Chondrocyte (in vitro differentiated cells): ENCODE measurements around the gene RNF207. TPM values are rescaled to one million over a fixed set of nuclear protein-coding genes. Genes with fewer than 3 reads are reported as not detected.

Experiments used
- DNase-seq: peaks from one replicate; pipeline ENCODE4 v3.0.0; 2021; ENCODE audit warnings: mixed read lengths, low spot score
- H3K27ac Mint-ChIP-seq: one replicate; pipeline ENCODE4 v1.8.0; 2021; ENCODE audit warnings: mild to moderate bottlenecking, moderate library complexity, mixed read lengths; ENCODE audit not compliant: unreplicated experiment
- H3K27me3 Mint-ChIP-seq: 2 replicates; pipeline ENCODE4 v1.8.0; 2021; ENCODE audit warnings: low read depth, mixed read lengths
- H3K36me3 Mint-ChIP-seq: 2 replicates; pipeline ENCODE4 v1.8.0; 2021; ENCODE audit warnings: low read depth, mixed read lengths
- H3K4me1 Mint-ChIP-seq: 2 replicates; pipeline ENCODE4 v1.8.0; 2021; ENCODE audit warnings: low read depth, mild to moderate bottlenecking, mixed read lengths
- H3K4me3 Mint-ChIP-seq: one replicate; pipeline ENCODE4 v1.8.0; 2021; ENCODE audit warnings: mild to moderate bottlenecking, moderate library complexity, mixed read lengths; ENCODE audit not compliant: unreplicated experiment
- H3K9me3 Mint-ChIP-seq: 2 replicates; pipeline ENCODE4 v1.8.0; 2021; ENCODE audit warnings: low read depth, mixed read lengths
- total RNA-seq: library from RNA; stranded (reverse); gene quantifications from 3 replicates; pipeline ENCODE4 v1.2.1, GENCODE V29; 2021
- TF ChIP-seq, protein P1 (sequence below): fragments of 200-600 bp; sonication (generic); IDR thresholded peaks from 2 replicates; pipeline ENCODE4 v1.5.0; 2021; ENCODE audit warnings: antibody characterized with exemption, mild to moderate bottlenecking, moderate library complexity

RNF207 gene
- total RNA-seq, 1 donor from 2014 or later: 19.9 TPM

DNA sequence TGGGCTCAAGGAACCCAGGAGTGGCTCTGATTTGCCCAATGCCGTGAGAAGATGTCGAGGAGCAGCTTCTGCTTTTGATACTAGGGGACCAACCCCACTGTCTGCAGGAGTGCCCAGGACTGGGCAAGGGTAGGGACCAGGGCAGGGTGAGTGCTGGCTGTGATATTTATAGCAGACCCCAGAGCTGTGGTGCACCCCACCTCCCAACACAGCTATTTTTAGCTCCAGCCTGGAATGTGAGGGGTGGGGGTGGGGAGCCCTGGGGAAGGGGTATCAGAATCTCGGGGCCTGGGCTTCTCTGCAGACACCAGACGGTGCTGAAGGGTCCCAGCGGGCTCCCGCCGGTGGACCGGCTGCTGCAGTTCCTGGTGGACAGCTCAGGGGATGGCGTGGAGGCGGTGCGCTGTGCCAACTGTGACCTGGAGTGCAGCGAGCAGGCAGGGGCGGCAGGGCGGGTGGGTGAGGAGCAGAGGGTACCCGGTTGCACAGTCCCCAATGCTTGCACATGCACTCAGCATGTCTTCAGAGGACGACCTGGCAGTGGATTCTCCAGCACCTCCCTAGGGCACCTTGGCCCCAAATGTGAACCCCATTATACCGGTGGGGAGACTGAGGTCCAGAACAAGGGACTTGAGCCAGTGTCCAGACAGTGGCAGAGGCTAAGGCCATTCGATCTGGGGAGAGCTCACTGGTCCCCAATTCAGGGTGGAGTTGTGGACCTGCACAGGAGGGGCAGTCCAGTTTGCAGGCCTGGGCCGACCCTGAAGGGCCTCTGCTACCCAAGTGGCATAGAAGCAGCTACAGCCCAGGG lies 1.4 kb downstream of the RNF207 start:
- Mint-ChIP-seq H3K9me3 (no peaks in the 10 kb centered on the region), H3K4me3 (peak overlapping the region; percentile 70), H3K27ac (no peak overlapping the region), H3K36me3 (no peaks in the 10 kb centered on the region), H3K4me1 (peaks cover 26% of the 10 kb centered on the region), H3K27me3 (no peaks in the 10 kb centered on the region)
- no peak for DNase-seq
- TF ChIP-seq, protein P1, sequence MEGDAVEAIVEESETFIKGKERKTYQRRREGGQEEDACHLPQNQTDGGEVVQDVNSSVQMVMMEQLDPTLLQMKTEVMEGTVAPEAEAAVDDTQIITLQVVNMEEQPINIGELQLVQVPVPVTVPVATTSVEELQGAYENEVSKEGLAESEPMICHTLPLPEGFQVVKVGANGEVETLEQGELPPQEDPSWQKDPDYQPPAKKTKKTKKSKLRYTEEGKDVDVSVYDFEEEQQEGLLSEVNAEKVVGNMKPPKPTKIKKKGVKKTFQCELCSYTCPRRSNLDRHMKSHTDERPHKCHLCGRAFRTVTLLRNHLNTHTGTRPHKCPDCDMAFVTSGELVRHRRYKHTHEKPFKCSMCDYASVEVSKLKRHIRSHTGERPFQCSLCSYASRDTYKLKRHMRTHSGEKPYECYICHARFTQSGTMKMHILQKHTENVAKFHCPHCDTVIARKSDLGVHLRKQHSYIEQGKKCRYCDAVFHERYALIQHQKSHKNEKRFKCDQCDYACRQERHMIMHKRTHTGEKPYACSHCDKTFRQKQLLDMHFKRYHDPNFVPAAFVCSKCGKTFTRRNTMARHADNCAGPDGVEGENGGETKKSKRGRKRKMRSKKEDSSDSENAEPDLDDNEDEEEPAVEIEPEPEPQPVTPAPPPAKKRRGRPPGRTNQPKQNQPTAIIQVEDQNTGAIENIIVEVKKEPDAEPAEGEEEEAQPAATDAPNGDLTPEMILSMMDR: no peak

DNA sequence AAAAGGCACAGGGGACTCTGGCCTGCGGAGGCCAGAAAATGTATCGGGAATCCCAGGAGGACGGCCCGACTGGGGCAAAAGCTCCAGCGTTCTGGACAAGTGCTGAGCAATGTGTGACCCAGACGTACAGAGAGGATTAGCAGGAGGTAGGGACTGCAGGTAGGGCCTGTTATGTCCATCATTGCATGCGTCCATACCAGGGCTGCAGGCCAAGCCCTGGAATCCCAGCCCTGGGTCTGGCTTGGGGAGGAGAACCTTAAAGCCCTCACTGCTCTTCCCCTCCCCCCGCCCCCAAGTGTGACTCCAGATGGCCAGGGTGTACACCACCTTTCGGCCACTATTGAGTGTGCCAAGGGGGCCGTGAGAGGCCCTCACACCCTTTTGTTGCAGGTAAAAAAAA lies 2.0 kb downstream of the RNF207 start:
- DNase-seq: no peak
- TF ChIP-seq, protein P1: no peak
- H3K27ac Mint-ChIP-seq: peak overlapping the region; percentile 49
- peaks cover 26% of the 10 kb centered on the region for H3K4me1 Mint-ChIP-seq
- H3K4me3 Mint-ChIP-seq: peak overlapping the region; percentile 70
- H3K27me3 Mint-ChIP-seq: no peaks in the 10 kb centered on the region
- H3K9me3 Mint-ChIP-seq: no peaks in the 10 kb centered on the region
- no peaks in the 10 kb centered on the region for H3K36me3 Mint-ChIP-seq

DNA sequence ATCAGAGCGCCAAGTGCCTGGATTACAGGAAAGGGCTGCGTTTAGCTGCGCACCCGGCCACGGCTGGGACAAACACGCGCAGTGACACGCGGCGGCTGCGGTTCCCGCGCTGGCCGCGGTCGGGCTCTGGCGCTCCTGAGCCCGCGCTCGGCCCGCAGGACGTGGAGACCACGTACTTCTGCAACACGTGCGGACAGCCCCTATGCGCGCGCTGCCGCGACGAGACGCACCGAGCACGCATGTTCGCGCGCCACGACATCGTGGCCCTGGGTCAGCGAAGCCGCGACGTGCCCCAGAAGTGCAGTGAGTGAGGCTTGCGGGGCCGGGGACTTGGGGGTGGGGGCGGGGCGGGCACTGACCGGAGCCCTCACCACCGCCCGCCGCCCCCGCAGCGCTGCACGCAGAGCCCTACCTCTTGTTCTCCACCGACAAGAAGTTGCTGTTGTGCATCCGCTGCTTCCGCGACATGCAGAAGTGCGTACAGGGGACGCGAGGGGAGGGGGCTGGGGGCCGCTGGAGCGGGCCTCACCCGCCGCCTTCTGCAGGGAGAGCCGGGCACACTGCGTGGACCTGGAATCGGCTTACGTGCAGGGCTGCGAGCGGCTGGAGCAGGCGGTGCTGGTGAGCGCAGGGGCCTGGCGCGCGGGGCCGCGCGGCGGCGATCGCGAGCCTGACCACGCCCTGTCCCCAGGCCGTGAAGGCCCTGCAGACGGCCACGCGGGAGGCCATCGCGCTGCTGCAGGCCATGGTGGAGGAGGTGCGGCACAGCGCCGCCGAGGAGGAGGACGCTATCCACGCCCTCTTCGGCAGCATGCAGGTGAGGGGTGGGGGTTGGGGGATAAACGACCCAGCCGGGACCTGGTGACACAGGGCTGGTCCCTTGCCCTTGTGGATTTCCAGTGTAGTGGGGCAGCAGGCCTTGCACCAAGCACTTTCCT lies 3.1 kb downstream of the RNF207 start:
- Mint-ChIP-seq H3K4me1 (peaks cover 26% of the 10 kb centered on the region), H3K9me3 (no peaks in the 10 kb centered on the region), H3K36me3 (peaks cover 3% of the 10 kb centered on the region), H3K27me3 (no peaks in the 10 kb centered on the region), H3K27ac (no peak overlapping the region), H3K4me3 (peak overlapping the region; percentile 70)
- TF ChIP-seq, protein P1: peak; percentile 76
- no peak for DNase-seq

DNA sequence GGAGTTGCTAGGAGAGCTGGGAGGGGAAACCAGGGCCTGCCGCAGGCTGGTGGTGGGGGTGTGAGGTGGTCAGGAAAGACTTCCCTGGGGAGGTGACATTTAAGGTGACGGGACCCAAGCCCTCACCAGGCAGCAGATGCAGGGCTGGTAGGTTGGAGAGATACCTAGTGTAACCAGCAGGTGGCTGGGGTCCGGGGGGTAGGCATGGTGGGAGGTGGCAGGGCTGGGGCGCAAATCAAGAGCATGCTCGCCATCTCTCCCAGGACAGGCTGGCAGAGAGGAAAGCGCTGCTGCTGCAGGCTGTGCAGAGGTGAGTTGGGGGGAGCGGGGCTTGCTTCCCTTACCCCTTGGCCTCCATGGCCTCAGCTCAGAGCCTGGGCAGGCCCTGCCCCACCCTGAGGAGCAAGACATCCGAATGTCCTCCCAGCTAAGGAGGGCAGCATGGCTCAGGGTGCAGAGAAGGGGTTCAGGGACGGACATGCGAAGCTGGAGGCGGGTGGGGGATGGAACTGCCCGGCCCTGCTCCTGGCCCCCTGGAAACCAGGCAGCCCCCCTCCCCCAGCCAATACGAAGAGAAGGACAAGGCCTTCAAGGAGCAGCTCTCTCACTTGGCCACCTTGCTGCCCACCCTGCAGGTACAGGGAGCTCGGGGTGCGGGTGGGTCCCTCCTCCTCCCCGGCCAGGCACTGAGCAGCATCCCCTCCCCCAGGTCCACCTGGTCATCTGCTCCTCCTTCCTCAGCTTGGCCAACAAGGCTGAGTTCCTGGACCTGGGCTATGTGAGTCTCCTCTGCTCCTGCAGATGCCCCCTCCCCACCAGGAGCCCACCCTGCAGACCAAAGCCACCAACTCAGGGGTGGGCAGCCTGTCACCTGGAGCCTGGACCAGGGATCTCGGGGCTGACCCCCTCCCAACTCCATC lies 4.0 kb downstream of the RNF207 start:
- no peak overlapping the region for H3K27ac Mint-ChIP-seq
- peaks cover 4% of the 10 kb centered on the region for H3K36me3 Mint-ChIP-seq
- H3K9me3 Mint-ChIP-seq: no peaks in the 10 kb centered on the region
- TF ChIP-seq, protein P1: no peak
- peak overlapping the region; percentile 70 for H3K4me3 Mint-ChIP-seq
- peaks cover 26% of the 10 kb centered on the region for H3K4me1 Mint-ChIP-seq
- H3K27me3 Mint-ChIP-seq: no peaks in the 10 kb centered on the region
- DNase-seq: no peak
